ENCODE data around the gene PRTFDC1. TPM values are rescaled to one million over a fixed set of nuclear protein-coding genes. Genes with fewer than 3 reads are reported as not detected.

The PRTFDC1 gene
- total RNA-seq, 1 experiment from 2014 or later: not detected

GRCh38 chr10:24993237-24993958 is 41.0 kb upstream of the PRTFDC1 start:
- BruUV-seq (replicated peaks): no TSS peak
- ChIA-PET RAD21 (ENCODE audit: low non-redundant PET in 1 of 2, low total read pairs in 2 of 2, uncharacterized antibody in 2 of 2, unreplicated experiment in 2 of 2) (no interaction called here), POLR2A (no interaction called here), CTCF (no interaction called here)
- Histone ChIP-seq H3K9me3 (ENCODE audit: control insufficient read depth in 1 of 2, insufficient read depth in 1 of 2, low read depth in 1 of 2, low read length in 2 of 2) (no peaks in the 10 kb centered on the region), H3K27me3 (ENCODE audit: insufficient read depth, low read length) (no peaks in the 10 kb centered on the region), H3K79me2 (ENCODE audit: insufficient read depth, low read length) (no peaks in the 10 kb centered on the region), H3K9ac (ENCODE audit: low read length) (no peak overlapping the region), H3K36me3 (ENCODE audit: control insufficient read depth in 1 of 2, insufficient read depth in 2 of 2, low read length in 2 of 2) (no peaks in the 10 kb centered on the region), H3K4me2 (ENCODE audit: low read length) (no peak overlapping the region), H3K4me3 (replicated peaks in 1 of 2; ENCODE audit: low read depth in 1 of 2, low read length in 2 of 2) (no peak overlapping the region), H3K4me1 (ENCODE audit: control insufficient read depth in 1 of 2, insufficient read depth in 2 of 2, low read length in 2 of 2) (no peaks in the 10 kb centered on the region), H3K27ac (ENCODE audit: low read depth, low read length) (no peak overlapping the region), H2AFZ (ENCODE audit: low read depth, low read length, poor library complexity, severe bottlenecking) (no peak overlapping the region), H3K9me2 (ENCODE audit: insufficient read depth) (no peaks in the 10 kb centered on the region), H4K20me1 (ENCODE audit: insufficient read depth) (no peaks in the 10 kb centered on the region)
- no peak for TF ChIP-seq YY1 (IDR thresholded peaks at IDR 0.05; ENCODE audit: extremely low read depth, insufficient replicate concordance, low read depth, low read length)
- no peak for TF ChIP-seq SP1 (IDR thresholded peaks at IDR 0.05; ENCODE audit: low read depth)
- TF ChIP-seq EZH2 (IDR thresholded peaks at IDR 0.05): no peak
- no peak for TF ChIP-seq TCF7L2 (IDR thresholded peaks at IDR 0.05; ENCODE audit: borderline replicate concordance, extremely low read depth, insufficient read depth, insufficient read length)
- no peak for DNase-seq (ENCODE audit: low read depth, low spot score)
- intact Hi-C loops (cut with micrococcal nuclease): no loop called here
- ATAC-seq: no peak

- no peak overlapping the region for H3K4me2 ChIP-seq (ENCODE audit: low read length)
- no peaks in the 10 kb centered on the region for H4K20me1 ChIP-seq (ENCODE audit: insufficient read depth)
- H3K9me2 ChIP-seq (ENCODE audit: insufficient read depth): no peaks in the 10 kb centered on the region
- H3K9ac ChIP-seq (ENCODE audit: low read length): no peak overlapping the region
- CTCF ChIA-PET: no interaction called here
- no peak overlapping the region for H3K27ac ChIP-seq (ENCODE audit: low read depth, low read length)
- H3K27me3 ChIP-seq (ENCODE audit: insufficient read depth, low read length): no peaks in the 10 kb centered on the region
- H3K79me2 ChIP-seq (ENCODE audit: insufficient read depth, low read length): no peaks in the 10 kb centered on the region
- RAD21 ChIA-PET (ENCODE audit: low non-redundant PET in 1 of 2, low total read pairs in 2 of 2, uncharacterized antibody in 2 of 2, unreplicated experiment in 2 of 2): no interaction called here
- H3K36me3 ChIP-seq (ENCODE audit: control insufficient read depth in 1 of 2, insufficient read depth in 2 of 2, low read length in 2 of 2): no peaks in the 10 kb centered on the region
- no peaks in the 10 kb centered on the region for H3K4me1 ChIP-seq (ENCODE audit: control insufficient read depth in 1 of 2, insufficient read depth in 2 of 2, low read length in 2 of 2)
- no peak for ATAC-seq
- BruUV-seq (replicated peaks): no TSS peak
- intact Hi-C loops (cut with micrococcal nuclease): no loop called here
- no peak for DNase-seq (ENCODE audit: low read depth, low spot score)
- no peaks in the 10 kb centered on the region for H3K9me3 ChIP-seq (ENCODE audit: control insufficient read depth in 1 of 2, insufficient read depth in 1 of 2, low read depth in 1 of 2, low read length in 2 of 2)
- no peak overlapping the region for H3K4me3 ChIP-seq (replicated peaks in 1 of 2; ENCODE audit: low read depth in 1 of 2, low read length in 2 of 2)
- POLR2A ChIA-PET: no interaction called here
- H2AFZ ChIP-seq (ENCODE audit: low read depth, low read length, poor library complexity, severe bottlenecking): no peak overlapping the region
- TF ChIP-seq EZH2 (IDR thresholded peaks at IDR 0.05) (no peak), POLR2AphosphoS5 (IDR thresholded peaks at IDR 0.05; ENCODE audit: low read depth, low read length) (no peak), CTCF (IDR thresholded peaks at IDR 0.05 in 2 of 3, conservative IDR thresholded peaks at IDR 0.05 in 1 of 3; ENCODE audit: borderline replicate concordance in 1 of 3, insufficient read depth in 1 of 3, low read depth in 2 of 3, low read length in 2 of 3) (no peak)
Measured at GRCh38 chr10:24992512-24993133, 40.2 kb upstream of the PRTFDC1 start.

Data from HCT116 (cell line).